NCI-H1105 (cell line): Measurements from ENCODE around the gene ACAA2.

Experiments used
- DNase-seq: peaks from one replicate; lab custom pipeline; 2025; lab: John Stamatoyannopoulos, UW

ACAA2 gene

GRCh38 chr18:49813319-49814146, at the start of gene ACAA2:
ACAA2 (minus strand) TSS chr18:49813533; CDS start chr18:49813484, 49 bp downstream.
- peak; percentile 86 for DNase-seq

GRCh38 chr18:49862656-49863385, 49.5 kb upstream of the ACAA2 start:
- DNase-seq, result no peak

GRCh38 chr18:49861659-49862058, 48.3 kb upstream of the ACAA2 start:
- no peak for DNase-seq

- no peak for DNase-seq
Measured at GRCh38 chr18:49859725-49860124, 46.4 kb upstream of the ACAA2 start.

- no peak for DNase-seq
Measured at GRCh38 chr18:49859021-49859359, 45.7 kb upstream of the ACAA2 start.

GRCh38 chr18:49858309-49859020, 45.1 kb upstream of the ACAA2 start:
- DNase-seq, result peak; percentile 46

GRCh38 chr18:49857708-49858107, 44.4 kb upstream of the ACAA2 start:
- DNase-seq, result no peak

GRCh38 chr18:49856496-49856895, 43.2 kb upstream of the ACAA2 start:
- no peak for DNase-seq

GRCh38 chr18:49855711-49856415, 42.5 kb upstream of the ACAA2 start:
- no peak for DNase-seq

- no peak for DNase-seq
Measured at GRCh38 chr18:49854681-49855080, 41.3 kb upstream of the ACAA2 start.

GRCh38 chr18:49853436-49853835, 40.1 kb upstream of the ACAA2 start:
- no peak for DNase-seq

GRCh38 chr18:49853011-49853410, 39.7 kb upstream of the ACAA2 start:
- DNase-seq, result no peak

- DNase-seq, result no peak
Measured at GRCh38 chr18:49851624-49852023, 38.3 kb upstream of the ACAA2 start.

GRCh38 chr18:49850636-49851035, 37.3 kb upstream of the ACAA2 start:
- DNase-seq, result no peak

GRCh38 chr18:49849331-49850217, 36.2 kb upstream of the ACAA2 start:
- DNase-seq, result peak; percentile 91

GRCh38 chr18:49848115-49848514, 34.8 kb upstream of the ACAA2 start:
- DNase-seq, result no peak

GRCh38 chr18:49847524-49847923, 34.2 kb upstream of the ACAA2 start:
- DNase-seq, result no peak

GRCh38 chr18:49846718-49847470, 33.6 kb upstream of the ACAA2 start:
- DNase-seq, result no peak

- no peak for DNase-seq
Measured at GRCh38 chr18:49846361-49846662, 33.0 kb upstream of the ACAA2 start.

- DNase-seq, result peak; percentile 64
Measured at GRCh38 chr18:49845629-49846360, 32.5 kb upstream of the ACAA2 start.
